GM12891 (cell line): Measurements from ENCODE around the gene ZNF620.

Experiments used
- POLR2A ChIP-seq: IDR thresholded peaks from 2 replicates; pipeline ENCODE4 v1.6.1; 2011; ENCODE audit warnings: low read depth, low read length, control low read depth
- POLR2AphosphoS5 ChIP-seq: IDR thresholded peaks from 2 replicates; pipeline ENCODE4 v1.6.1; 2011; ENCODE audit warnings: low read depth, low read length, control low read depth
- POU2F2 ChIP-seq: IDR thresholded peaks from 2 replicates; pipeline ENCODE4 v1.6.1; 2011; ENCODE audit warnings: low read depth, mild to moderate bottlenecking, control low read depth, low read length, moderate library complexity
- SPI1 ChIP-seq: IDR thresholded peaks from 2 replicates; pipeline ENCODE4 v1.6.1; 2011; ENCODE audit warnings: low read depth, low read length, control low read depth
- TAF1 ChIP-seq: IDR thresholded peaks from 2 replicates; pipeline ENCODE4 v1.6.1; 2011; ENCODE audit warnings: low read depth, low read length, control low read depth

DNA sequence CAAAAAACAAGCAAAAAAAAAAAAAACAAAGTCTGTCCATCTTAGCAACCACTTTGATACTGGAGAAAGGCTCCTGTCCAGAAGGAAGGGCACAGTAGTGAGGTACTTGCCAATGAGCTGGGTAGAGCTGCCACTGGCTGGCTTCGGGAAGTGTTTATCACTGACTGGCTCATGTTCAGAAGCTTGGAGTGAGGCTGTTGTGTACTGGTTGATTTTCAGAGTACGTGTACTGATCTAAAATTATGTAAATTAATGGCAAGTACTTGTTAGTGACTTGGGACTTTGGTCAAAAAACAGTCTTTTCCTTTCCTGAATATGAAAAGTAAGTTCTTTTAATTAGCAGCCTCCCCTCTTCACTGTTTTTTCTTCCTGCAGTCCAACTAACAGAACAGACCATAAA, 17.9 kb downstream of the ZNF620 start:
- TF ChIP-seq TAF1 (no peak), POLR2AphosphoS5 (no peak), POLR2A (no peak), POU2F2 (no peak), SPI1 (no peak)
